SK-N-SH (cell line): ENCODE data around the gene SLC25A4. TPM values are rescaled to one million over a fixed set of nuclear protein-coding genes. Genes with fewer than 3 reads are reported as not detected.

Source experiments
- CTCF ChIA-PET: fragments of 300-600, 350-600 bp; formaldehyde crosslinking; extraction: SDS; loops from one replicate; lab custom pipeline; 2021; lab: Yijun Ruan, JAX
- POLR2A ChIA-PET: fragments of 350-600 bp; sonication (Branson Sonifier 250); formaldehyde crosslinking; extraction: SDS; loops from one replicate; lab custom pipeline; 2020; ENCODE audit warnings: antibody characterized with exemption, inconsistent platforms; lab: Yijun Ruan, JAX
- DNase-seq: peaks from one replicate; pipeline ENCODE4 v3.0.0; 2012
- H2AFZ ChIP-seq: fragments of 200-600 bp; sonication (generic); 2 replicates; pipeline ENCODE4 v1.8.1; 2016; ENCODE audit warnings: antibody characterized with exemption, mild to moderate bottlenecking, low read depth
- H3F3A ChIP-seq: fragments of 200-600 bp; sonication (generic); replicated peaks from 2 replicates; pipeline ENCODE3; 2016; ENCODE audit warnings: antibody characterized with exemption, mild to moderate bottlenecking; ENCODE audit not compliant: insufficient read depth
- H3K27ac ChIP-seq, 2 experiments: fragments of 200-500 bp in 1 of 2; fragments of 200-600 bp in 1 of 2; sonication (Bioruptor generic) in 1 of 2; sonication (generic), shearing (Covaris generic) in 1 of 2; 2 replicates each; pipeline versions ENCODE4 v1.5.1 to v1.6.1; 2014 to 2016; ENCODE audit warnings: low read depth in 2 of 2, inconsistent platforms in 1 of 2, low read length in 1 of 2, mild to moderate bottlenecking in 1 of 2, mixed read lengths in 1 of 2
- H3K27me3 ChIP-seq: fragments of 200-600 bp; sonication (generic), shearing (Covaris generic); 2 replicates; pipeline ENCODE4 v1.6.1; 2016; ENCODE audit warnings: mixed run types; ENCODE audit not compliant: insufficient read depth
- H3K36me3 ChIP-seq, 2 experiments: fragments of 200-500 bp in 1 of 2; fragments of 200-600 bp in 1 of 2; sonication (Bioruptor generic) in 1 of 2; sonication (generic) in 1 of 2; replicated peaks in 1 of 2; 2 replicates each; pipeline versions ENCODE3 to v1.5.1; 2014 to 2016; ENCODE audit warnings: low read length in 1 of 2, mild to moderate bottlenecking in 1 of 2; ENCODE audit not compliant: insufficient read depth in 2 of 2, control insufficient read depth in 1 of 2
- H3K4me1 ChIP-seq, 2 experiments: fragments of 200-500 bp in 1 of 2; fragments of 200-600 bp in 1 of 2; sonication (Bioruptor generic) in 1 of 2; sonication (generic), shearing (Covaris generic) in 1 of 2; 2 replicates each; pipeline versions ENCODE4 v1.5.1 to v1.6.1; 2014 to 2016; ENCODE audit warnings: low read depth in 1 of 2, low read length in 1 of 2, mixed run types in 1 of 2; ENCODE audit not compliant: insufficient read depth in 2 of 2, control insufficient read depth in 1 of 2
- H3K4me2 ChIP-seq: fragments of 200-600 bp; sonication (generic), shearing (Covaris generic); 2 replicates; pipeline ENCODE4 v1.6.1; 2017; ENCODE audit warnings: mixed run types
- H3K4me3 ChIP-seq, 2 experiments: fragments of 200-500 bp in 1 of 2; fragments of 200-600 bp in 1 of 2; sonication (Bioruptor generic) in 1 of 2; sonication (generic), shearing (Covaris generic) in 1 of 2; 2 replicates each; pipeline versions ENCODE4 v1.5.1 to v1.8.1; 2014 to 2016; ENCODE audit warnings: low read depth in 2 of 2, inconsistent platforms in 1 of 2, low read length in 1 of 2, mild to moderate bottlenecking in 1 of 2, mixed read lengths in 1 of 2, moderate library complexity in 1 of 2
- H3K79me2 ChIP-seq: fragments of 200-600 bp; sonication (generic); 2 replicates; pipeline ENCODE4 v1.8.1; 2017; ENCODE audit warnings: mild to moderate bottlenecking; ENCODE audit not compliant: insufficient read depth
- H3K9ac ChIP-seq: fragments of 200-600 bp; sonication (generic); 2 replicates; pipeline ENCODE4 v1.6.1; 2017; ENCODE audit warnings: mixed run types
- H3K9me2 ChIP-seq: fragments of 200-600 bp; sonication (generic); 2 replicates; pipeline ENCODE4 v1.6.1; 2017; ENCODE audit warnings: mixed run types
- H3K9me3 ChIP-seq: fragments of 200-600 bp; sonication (generic); 2 replicates; pipeline ENCODE4 v1.6.1; 2017; ENCODE audit warnings: mixed run types, mild to moderate bottlenecking, moderate library complexity
- H4K20me1 ChIP-seq: fragments of 200-600 bp; sonication (generic); 2 replicates; pipeline ENCODE4 v1.6.1; 2017; ENCODE audit warnings: mild to moderate bottlenecking, mixed run types; ENCODE audit not compliant: insufficient read depth
- ELF1 ChIP-seq: IDR thresholded peaks from 2 replicates; pipeline ENCODE4 v1.4.0; 2012
- EZH2phosphoT487 ChIP-seq: fragments of 200-600 bp; sonication (generic); IDR thresholded peaks from 2 replicates; pipeline ENCODE4 v1.6.1; 2017; ENCODE audit warnings: low read depth, mixed run types, mild to moderate bottlenecking, antibody characterized with exemption, moderate library complexity, borderline replicate concordance
- FOSL2 ChIP-seq: IDR thresholded peaks from 2 replicates; pipeline ENCODE4 v1.4.0; 2012; ENCODE audit warnings: low read depth, mild to moderate bottlenecking, moderate library complexity, borderline replicate concordance
- FOXJ3 ChIP-seq: sonication (generic); formaldehyde crosslinking; IDR thresholded peaks from 2 replicates; pipeline ENCODE4 v1.5.1; 2020; ENCODE audit warnings: mild to moderate bottlenecking, missing genetic modification reagents
- MEF2A ChIP-seq: IDR thresholded peaks from 2 replicates; pipeline ENCODE4 v1.4.0; 2012; ENCODE audit warnings: low read depth, borderline replicate concordance
- MXI1 ChIP-seq: IDR thresholded peaks from 2 replicates; pipeline ENCODE4 v1.6.1; 2012; ENCODE audit warnings: mild to moderate bottlenecking, low read depth, low read length, improper control_type of control experiment
- NFIC ChIP-seq: IDR thresholded peaks from 2 replicates; pipeline ENCODE4 v1.4.0; 2012; ENCODE audit warnings: borderline replicate concordance
- POLR2AphosphoS5 ChIP-seq: IDR thresholded peaks from 2 replicates; pipeline ENCODE4 v1.6.1; 2012; ENCODE audit warnings: low read depth, low read length
- RCOR1 ChIP-seq: fragments of 150-350 bp; IDR thresholded peaks from 2 replicates; pipeline ENCODE4 v1.6.1; 2017; ENCODE audit warnings: antibody characterized with exemption, low read length
- RFX5 ChIP-seq: IDR thresholded peaks from 2 replicates; pipeline ENCODE4 v1.6.1; 2012; ENCODE audit warnings: mild to moderate bottlenecking, improper control_type of control experiment, low read length
- SIN3A ChIP-seq: IDR thresholded peaks from 2 replicates; pipeline ENCODE4 v1.6.1; 2012; ENCODE audit warnings: low read depth, mild to moderate bottlenecking, low read length, moderate library complexity, borderline replicate concordance
- TAF1 ChIP-seq: IDR thresholded peaks from 2 replicates; pipeline ENCODE4 v1.6.1; 2012; ENCODE audit warnings: low read depth, mild to moderate bottlenecking, low read length, moderate library complexity, borderline replicate concordance
- USF1 ChIP-seq: IDR thresholded peaks from 2 replicates; pipeline ENCODE4 v1.4.0; 2012; ENCODE audit warnings: low read depth, borderline replicate concordance
- USF2 ChIP-seq: fragments of 150-350 bp; IDR thresholded peaks from 2 replicates; pipeline ENCODE4 v1.6.1; 2017; ENCODE audit warnings: antibody characterized with exemption, low read length, low read depth, borderline replicate concordance
- WGBS: methylation state at CpG from one replicate; pipeline ENCODE4 v1.1.6; 2017; ENCODE audit warnings: low lambda C conversion rate; 5-methylcytosine and 5-hydroxymethylcytosine counted together
- polyA plus RNA-seq, 3 experiments: library from polyadenylated mRNA; depleted of rRNA; stranded (reverse); fragments of >200 nt; gene quantifications; 2 replicates each; pipeline ENCODE4 v1.2.3, GENCODE V29; 2012
- TF ChIP-seq, protein P1 (sequence below): IDR thresholded peaks from 2 replicates; pipeline ENCODE4 v1.4.0; 2012; ENCODE audit warnings: low read depth, borderline replicate concordance
- TF ChIP-seq, protein P2 (sequence below): IDR thresholded peaks from 2 replicates; pipeline ENCODE4 v1.6.1; 2012; ENCODE audit warnings: mild to moderate bottlenecking, low read depth, low read length, moderate library complexity
- TF ChIP-seq, protein P3 (sequence below): IDR thresholded peaks from 2 replicates; pipeline ENCODE4; 2012

SLC25A4 gene
- polyA plus RNA-seq, 1 of the 3 experiments (the other 2 are of a cell fraction) = 36.2 TPM

- H3K4me3 ChIP-seq = no peak overlapping the region
- H3K79me2 ChIP-seq = no peaks in the 10 kb centered on the region
- TF ChIP-seq MXI1 = no peak
- TF ChIP-seq TAF1 = no peak
- TF ChIP-seq, protein P1, sequence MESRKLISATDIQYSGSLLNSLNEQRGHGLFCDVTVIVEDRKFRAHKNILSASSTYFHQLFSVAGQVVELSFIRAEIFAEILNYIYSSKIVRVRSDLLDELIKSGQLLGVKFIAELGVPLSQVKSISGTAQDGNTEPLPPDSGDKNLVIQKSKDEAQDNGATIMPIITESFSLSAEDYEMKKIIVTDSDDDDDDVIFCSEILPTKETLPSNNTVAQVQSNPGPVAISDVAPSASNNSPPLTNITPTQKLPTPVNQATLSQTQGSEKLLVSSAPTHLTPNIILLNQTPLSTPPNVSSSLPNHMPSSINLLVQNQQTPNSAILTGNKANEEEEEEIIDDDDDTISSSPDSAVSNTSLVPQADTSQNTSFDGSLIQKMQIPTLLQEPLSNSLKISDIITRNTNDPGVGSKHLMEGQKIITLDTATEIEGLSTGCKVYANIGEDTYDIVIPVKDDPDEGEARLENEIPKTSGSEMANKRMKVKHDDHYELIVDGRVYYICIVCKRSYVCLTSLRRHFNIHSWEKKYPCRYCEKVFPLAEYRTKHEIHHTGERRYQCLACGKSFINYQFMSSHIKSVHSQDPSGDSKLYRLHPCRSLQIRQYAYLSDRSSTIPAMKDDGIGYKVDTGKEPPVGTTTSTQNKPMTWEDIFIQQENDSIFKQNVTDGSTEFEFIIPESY = no peak
- no peak for TF ChIP-seq EZH2phosphoT487
- no peak for TF ChIP-seq USF2
- no peak for TF ChIP-seq USF1
- no peak for TF ChIP-seq MEF2A
- no peak for TF ChIP-seq SIN3A
- no peak for TF ChIP-seq FOSL2
- no peak for TF ChIP-seq ELF1
- TF ChIP-seq RCOR1 = no peak
- TF ChIP-seq NFIC = no peak
- H3K27ac ChIP-seq = no peak overlapping the region
- no peak for DNase-seq
- ChIA-PET POLR2A (no interaction called here), CTCF (interaction anchor here (1.6 to 2.6 kb wide), 2 partner anchors 32 to 887 kb away, joined by 5 to 7 read pairs; no protein-coding TSS in a partner anchor)
- H3K4me1 ChIP-seq = peaks cover 0 to 7% of the 10 kb centered on the region in 2 experiments; a peak in 1 of 4 replicates
- H3K36me3 ChIP-seq = peaks cover 21 to 32% of the 10 kb centered on the region in 2 experiments
- H3K9ac ChIP-seq = no peak overlapping the region
- 100% methylated on average over 1 of the region's 1 CpG for WGBS
- H3K9me2 ChIP-seq = no peaks in the 10 kb centered on the region
- H3K9me3 ChIP-seq = no peaks in the 10 kb centered on the region
- H3K4me2 ChIP-seq = no peak overlapping the region
- H2AFZ ChIP-seq = no peak overlapping the region
- no peaks in the 10 kb centered on the region for H3F3A ChIP-seq
- H4K20me1 ChIP-seq = no peaks in the 10 kb centered on the region
- no peaks in the 10 kb centered on the region for H3K27me3 ChIP-seq
These were observed 8.2 kb downstream of the SLC25A4 start for GRCh38 chr4:185151296-185151695.

- TF ChIP-seq RFX5 (no peak), POLR2AphosphoS5 (no peak), FOXJ3 (CRISPR knock-in tag) (no peak), SIN3A (no peak), TAF1 (no peak)
- TF ChIP-seq, protein P2, sequence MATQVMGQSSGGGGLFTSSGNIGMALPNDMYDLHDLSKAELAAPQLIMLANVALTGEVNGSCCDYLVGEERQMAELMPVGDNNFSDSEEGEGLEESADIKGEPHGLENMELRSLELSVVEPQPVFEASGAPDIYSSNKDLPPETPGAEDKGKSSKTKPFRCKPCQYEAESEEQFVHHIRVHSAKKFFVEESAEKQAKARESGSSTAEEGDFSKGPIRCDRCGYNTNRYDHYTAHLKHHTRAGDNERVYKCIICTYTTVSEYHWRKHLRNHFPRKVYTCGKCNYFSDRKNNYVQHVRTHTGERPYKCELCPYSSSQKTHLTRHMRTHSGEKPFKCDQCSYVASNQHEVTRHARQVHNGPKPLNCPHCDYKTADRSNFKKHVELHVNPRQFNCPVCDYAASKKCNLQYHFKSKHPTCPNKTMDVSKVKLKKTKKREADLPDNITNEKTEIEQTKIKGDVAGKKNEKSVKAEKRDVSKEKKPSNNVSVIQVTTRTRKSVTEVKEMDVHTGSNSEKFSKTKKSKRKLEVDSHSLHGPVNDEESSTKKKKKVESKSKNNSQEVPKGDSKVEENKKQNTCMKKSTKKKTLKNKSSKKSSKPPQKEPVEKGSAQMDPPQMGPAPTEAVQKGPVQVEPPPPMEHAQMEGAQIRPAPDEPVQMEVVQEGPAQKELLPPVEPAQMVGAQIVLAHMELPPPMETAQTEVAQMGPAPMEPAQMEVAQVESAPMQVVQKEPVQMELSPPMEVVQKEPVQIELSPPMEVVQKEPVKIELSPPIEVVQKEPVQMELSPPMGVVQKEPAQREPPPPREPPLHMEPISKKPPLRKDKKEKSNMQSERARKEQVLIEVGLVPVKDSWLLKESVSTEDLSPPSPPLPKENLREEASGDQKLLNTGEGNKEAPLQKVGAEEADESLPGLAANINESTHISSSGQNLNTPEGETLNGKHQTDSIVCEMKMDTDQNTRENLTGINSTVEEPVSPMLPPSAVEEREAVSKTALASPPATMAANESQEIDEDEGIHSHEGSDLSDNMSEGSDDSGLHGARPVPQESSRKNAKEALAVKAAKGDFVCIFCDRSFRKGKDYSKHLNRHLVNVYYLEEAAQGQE = no peak
- TF ChIP-seq, protein P3, sequence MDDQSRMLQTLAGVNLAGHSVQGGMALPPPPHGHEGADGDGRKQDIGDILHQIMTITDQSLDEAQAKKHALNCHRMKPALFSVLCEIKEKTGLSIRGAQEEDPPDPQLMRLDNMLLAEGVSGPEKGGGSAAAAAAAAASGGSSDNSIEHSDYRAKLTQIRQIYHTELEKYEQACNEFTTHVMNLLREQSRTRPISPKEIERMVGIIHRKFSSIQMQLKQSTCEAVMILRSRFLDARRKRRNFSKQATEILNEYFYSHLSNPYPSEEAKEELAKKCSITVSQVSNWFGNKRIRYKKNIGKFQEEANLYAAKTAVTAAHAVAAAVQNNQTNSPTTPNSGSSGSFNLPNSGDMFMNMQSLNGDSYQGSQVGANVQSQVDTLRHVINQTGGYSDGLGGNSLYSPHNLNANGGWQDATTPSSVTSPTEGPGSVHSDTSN = no peak
- Histone ChIP-seq H3K4me1 (no peaks in the 10 kb centered on the region), H3K9me3 (no peaks in the 10 kb centered on the region), H3K27ac (no peak overlapping the region), H3K9ac (no peak overlapping the region), H4K20me1 (no peaks in the 10 kb centered on the region), H3F3A (no peaks in the 10 kb centered on the region), H3K9me2 (no peaks in the 10 kb centered on the region), H3K36me3 (peaks cover 45 to 50% of the 10 kb centered on the region in 2 experiments), H2AFZ (no peak overlapping the region), H3K4me2 (no peak overlapping the region), H3K79me2 (peaks cover 8% of the 10 kb centered on the region), H3K27me3 (no peaks in the 10 kb centered on the region), H3K4me3 (no peak overlapping the region)
- 89% methylated on average over 2 of the region's 2 CpGs for WGBS
- ChIA-PET CTCF (interaction anchor here (0.6 to 4.4 kb wide), 3 partner anchors 19 to 158 kb away, joined by 3 to 28 read pairs (median 3); no protein-coding TSS in a partner anchor), POLR2A (no interaction called here)
- DNase-seq = no peak
These were observed 22.6 kb downstream of the SLC25A4 start for GRCh38 chr4:185165605-185166063.
